Measurements from ENCODE around the gene FAM20A. TPM values are rescaled to one million over a fixed set of nuclear protein-coding genes. Genes with fewer than 3 reads are reported as not detected.

Gene FAM20A
- total and polyA plus RNA-seq, 2 experiments from 2014 or later, result 15.6 to 15.9 TPM

DNA sequence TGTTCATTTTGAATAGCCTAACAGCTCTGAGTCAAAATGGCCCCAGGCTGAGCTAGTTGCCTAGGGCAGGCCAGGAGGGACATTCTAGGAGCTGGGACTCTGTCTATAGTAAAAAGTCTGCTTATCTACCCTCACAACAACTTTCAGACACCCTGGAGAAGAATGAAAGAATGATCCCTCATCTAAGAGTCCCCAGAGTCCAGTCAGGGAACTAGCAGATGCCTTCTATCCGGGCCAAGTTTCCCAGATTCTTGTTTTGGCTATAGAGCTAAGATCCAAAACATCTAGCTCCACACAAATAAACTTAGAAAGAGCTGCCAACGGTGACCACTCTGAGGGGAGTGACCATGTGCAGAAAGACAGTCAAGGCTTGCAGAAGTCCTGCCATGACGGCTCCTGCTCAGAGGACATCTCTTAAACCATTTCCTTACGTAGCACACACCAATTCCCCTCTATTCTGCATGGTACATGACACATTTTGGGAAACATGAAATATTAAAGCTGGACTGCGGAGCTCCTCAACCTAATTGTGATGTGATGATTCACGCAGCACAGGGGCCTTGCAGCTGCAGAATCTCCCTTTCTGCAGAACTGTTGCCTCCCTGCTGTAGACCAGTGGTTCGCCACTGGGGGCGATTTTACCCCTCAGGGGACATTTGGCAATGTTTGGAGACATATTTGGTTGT lies 24.2 kb downstream of the FAM20A start:
- Histone ChIP-seq H3K4me3 (no peak overlapping the region), H3K9me3 (ENCODE audit: low read depth) (no peaks in the 10 kb centered on the region), H3K27me3 (no peaks in the 10 kb centered on the region), H3K4me1 (ENCODE audit: low read depth) (peaks cover 16% of the 10 kb centered on the region), H3K36me3 (no peaks in the 10 kb centered on the region), H3K27ac (no peak overlapping the region)
- DNase-seq (ENCODE audit: low read depth in 1 of 2, low spot score in 1 of 2), result peak in 1 of 2 donors; percentile 89
- TF ChIP-seq, protein P1, sequence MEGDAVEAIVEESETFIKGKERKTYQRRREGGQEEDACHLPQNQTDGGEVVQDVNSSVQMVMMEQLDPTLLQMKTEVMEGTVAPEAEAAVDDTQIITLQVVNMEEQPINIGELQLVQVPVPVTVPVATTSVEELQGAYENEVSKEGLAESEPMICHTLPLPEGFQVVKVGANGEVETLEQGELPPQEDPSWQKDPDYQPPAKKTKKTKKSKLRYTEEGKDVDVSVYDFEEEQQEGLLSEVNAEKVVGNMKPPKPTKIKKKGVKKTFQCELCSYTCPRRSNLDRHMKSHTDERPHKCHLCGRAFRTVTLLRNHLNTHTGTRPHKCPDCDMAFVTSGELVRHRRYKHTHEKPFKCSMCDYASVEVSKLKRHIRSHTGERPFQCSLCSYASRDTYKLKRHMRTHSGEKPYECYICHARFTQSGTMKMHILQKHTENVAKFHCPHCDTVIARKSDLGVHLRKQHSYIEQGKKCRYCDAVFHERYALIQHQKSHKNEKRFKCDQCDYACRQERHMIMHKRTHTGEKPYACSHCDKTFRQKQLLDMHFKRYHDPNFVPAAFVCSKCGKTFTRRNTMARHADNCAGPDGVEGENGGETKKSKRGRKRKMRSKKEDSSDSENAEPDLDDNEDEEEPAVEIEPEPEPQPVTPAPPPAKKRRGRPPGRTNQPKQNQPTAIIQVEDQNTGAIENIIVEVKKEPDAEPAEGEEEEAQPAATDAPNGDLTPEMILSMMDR (IDR thresholded peaks at IDR 0.05; ENCODE audit: low read depth, low read length), result peak; percentile 41

DNA sequence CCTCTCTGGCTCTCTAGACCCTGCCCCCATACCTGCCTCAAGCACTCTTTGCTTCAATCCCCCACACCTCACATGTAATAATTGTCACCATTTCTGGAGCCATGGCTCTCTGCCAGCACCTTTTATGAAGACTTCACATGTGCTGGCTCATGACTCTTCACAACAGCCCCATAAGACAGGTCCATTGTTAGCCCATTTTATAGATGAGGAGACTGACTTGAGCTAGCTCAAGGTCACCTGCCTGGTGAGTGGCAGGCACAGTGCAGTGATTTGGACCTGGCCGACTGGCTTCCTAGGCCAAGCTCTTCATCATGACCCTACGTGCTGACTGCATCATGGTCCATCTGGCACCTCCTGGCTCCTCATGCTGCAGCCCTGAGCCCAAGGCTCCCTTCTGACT lies 25.0 kb downstream of the FAM20A start:
- no peaks in the 10 kb centered on the region for H3K27me3 ChIP-seq
- TF ChIP-seq, protein P1 (IDR thresholded peaks at IDR 0.05; ENCODE audit: low read depth, low read length), result no peak
- H3K4me1 ChIP-seq (ENCODE audit: low read depth), result peaks cover 11% of the 10 kb centered on the region
- DNase-seq (ENCODE audit: low read depth in 1 of 2, low spot score in 1 of 2), result no peak
- H3K27ac ChIP-seq, result no peak overlapping the region
- no peaks in the 10 kb centered on the region for H3K36me3 ChIP-seq
- H3K9me3 ChIP-seq (ENCODE audit: low read depth), result no peaks in the 10 kb centered on the region
- H3K4me3 ChIP-seq, result no peak overlapping the region

DNA sequence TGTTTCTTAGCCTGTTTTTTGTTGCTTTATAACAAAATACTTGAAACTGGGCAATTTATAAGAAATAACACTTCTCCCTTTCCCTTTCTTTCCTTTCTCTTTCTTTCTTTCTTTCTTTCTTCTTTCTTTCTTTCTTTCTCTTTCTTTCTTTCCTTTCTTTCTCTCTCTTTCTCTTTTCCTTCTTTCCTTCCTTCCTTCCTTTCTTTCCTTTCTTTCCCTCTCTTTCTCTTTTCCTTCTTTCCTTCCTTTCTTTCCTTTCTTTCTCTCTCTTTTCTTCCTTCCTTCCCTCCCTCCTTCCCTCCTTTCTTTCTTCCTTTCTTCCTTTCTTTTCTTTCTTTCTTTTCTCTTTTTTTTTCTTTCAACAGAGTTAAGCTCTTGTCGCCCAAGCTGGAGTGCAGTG lies 27.8 kb downstream of the FAM20A start:
- H3K4me3 ChIP-seq, result no peak overlapping the region
- no peaks in the 10 kb centered on the region for H3K36me3 ChIP-seq
- H3K9me3 ChIP-seq (ENCODE audit: low read depth), result no peaks in the 10 kb centered on the region
- no peak overlapping the region for H3K27ac ChIP-seq
- TF ChIP-seq, protein P1 (IDR thresholded peaks at IDR 0.05; ENCODE audit: low read depth, low read length), result no peak
- no peaks in the 10 kb centered on the region for H3K27me3 ChIP-seq
- no peak for DNase-seq (ENCODE audit: low read depth in 1 of 2, low spot score in 1 of 2)
- H3K4me1 ChIP-seq (ENCODE audit: low read depth), result no peaks in the 10 kb centered on the region

DNA sequence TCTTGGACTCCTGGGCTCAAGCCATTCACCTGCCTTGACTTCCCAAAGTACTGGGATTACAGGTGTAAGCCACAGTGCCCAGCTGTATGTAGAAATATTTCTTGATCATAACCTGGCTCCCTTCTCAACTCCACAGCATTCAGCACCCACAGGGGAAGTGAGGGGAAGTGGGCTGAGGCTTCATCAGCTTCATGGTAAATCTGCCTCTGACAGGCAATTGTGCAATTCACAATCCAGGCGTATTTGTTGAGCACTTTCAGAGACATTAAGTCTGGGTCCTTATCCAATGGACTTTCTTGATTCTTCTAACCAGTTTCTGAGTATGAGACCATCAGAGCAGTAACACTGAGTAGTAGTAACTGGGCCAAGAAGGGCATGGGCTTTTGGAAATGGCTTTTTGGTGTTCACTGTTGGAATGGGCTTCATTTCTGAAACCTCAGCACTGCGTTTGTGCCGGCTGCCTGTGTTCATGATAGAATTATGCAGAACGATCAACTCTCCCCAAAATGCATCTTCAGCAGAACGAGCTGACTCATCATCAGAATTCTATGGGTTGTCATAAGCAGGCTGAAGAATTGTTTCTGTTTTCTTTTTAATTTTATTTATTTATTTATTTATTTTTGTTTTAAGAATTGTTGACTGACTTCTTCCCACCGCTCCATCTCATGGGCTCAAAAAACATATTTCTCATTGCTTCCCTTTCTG lies 28.9 kb downstream of the FAM20A start:
- H3K27me3 ChIP-seq, result no peaks in the 10 kb centered on the region
- no peak overlapping the region for H3K27ac ChIP-seq
- H3K9me3 ChIP-seq (ENCODE audit: low read depth), result no peaks in the 10 kb centered on the region
- peak in 1 of 2 donors; percentile 73 for DNase-seq (ENCODE audit: low read depth in 1 of 2, low spot score in 1 of 2)
- no peaks in the 10 kb centered on the region for H3K4me1 ChIP-seq (ENCODE audit: low read depth)
- H3K36me3 ChIP-seq, result no peaks in the 10 kb centered on the region
- no peak overlapping the region for H3K4me3 ChIP-seq
- TF ChIP-seq, protein P1 (IDR thresholded peaks at IDR 0.05; ENCODE audit: low read depth, low read length), result no peak

DNA sequence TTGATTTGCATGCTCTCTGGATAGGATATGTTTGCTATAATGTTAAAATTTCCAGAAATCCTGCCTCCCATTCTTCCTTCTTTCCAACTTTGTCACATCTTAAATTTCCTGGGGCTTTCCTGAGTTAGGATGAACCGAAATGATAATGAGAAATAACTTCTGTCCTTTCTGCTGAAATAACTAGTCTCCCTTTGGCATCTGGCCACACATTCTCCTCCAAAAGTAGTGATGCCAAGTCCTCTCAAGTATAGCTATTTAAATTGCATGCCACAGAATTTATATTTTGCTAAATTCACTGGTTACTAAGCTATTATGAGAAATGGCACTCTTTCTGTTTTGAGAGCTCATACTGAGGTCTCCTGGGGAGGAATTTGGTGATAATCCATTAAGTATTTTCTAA lies 30.6 kb downstream of the FAM20A start:
- Histone ChIP-seq H3K4me1 (ENCODE audit: low read depth) (no peaks in the 10 kb centered on the region), H3K27me3 (no peaks in the 10 kb centered on the region), H3K9me3 (ENCODE audit: low read depth) (no peaks in the 10 kb centered on the region), H3K4me3 (no peak overlapping the region), H3K27ac (no peak overlapping the region), H3K36me3 (no peaks in the 10 kb centered on the region)
- TF ChIP-seq, protein P1 (IDR thresholded peaks at IDR 0.05; ENCODE audit: low read depth, low read length), result no peak
- DNase-seq (ENCODE audit: low read depth in 1 of 2, low spot score in 1 of 2), result peak in 1 of 2 donors; percentile 50
